Panc1 (cell line): Measurements from ENCODE around the gene MAML1. TPM values are rescaled to one million over a fixed set of nuclear protein-coding genes. Genes with fewer than 3 reads are reported as not detected.

ENCODE experiments used
- ATAC-seq: fragments of 200-7000 bp; cut with Tn5 transposase; 2 replicates; pipeline ENCODE4 v1.9.1; 2020; ENCODE audit warnings: mild to moderate bottlenecking, moderate library complexity
- BruUV-seq: library from RNA; stranded (reverse); fragments of 400-500 nt; replicated peaks from 2 replicates; lab custom pipeline; 2021; lab: Mats Ljungman, UMichigan
- CTCF ChIA-PET: fragments of 300-600 bp; sonication (Branson Sonifier 250); formaldehyde crosslinking; loops from one replicate; lab custom pipeline; 2022; ENCODE audit warnings: antibody characterized with exemption; lab: Charles Lee
- POLR2A ChIA-PET: fragments of 300-600 bp; sonication (Branson Sonifier 250); formaldehyde crosslinking; loops from one replicate; lab custom pipeline; 2022; ENCODE audit warnings: antibody characterized with exemption; lab: Charles Lee
- DNase-seq: peaks from one replicate; pipeline ENCODE4 v3.0.0-alpha.2; 2010; ENCODE audit warnings: low read depth, low spot score
- H3K27ac ChIP-seq: 2 replicates; pipeline ENCODE4 v1.5.1; 2011; ENCODE audit warnings: mild to moderate bottlenecking, low read length, inconsistent platforms
- H3K27me3 ChIP-seq: fragments of 200-500 bp; sonication (Bioruptor generic); 2 replicates; pipeline ENCODE4 v1.6.0; 2014; ENCODE audit warnings: low read length, inconsistent platforms; ENCODE audit not compliant: control insufficient read depth, insufficient read depth
- H3K36me3 ChIP-seq: fragments of 200-500 bp; sonication (Bioruptor generic); 2 replicates; pipeline ENCODE4 v1.5.1; 2014; ENCODE audit warnings: inconsistent platforms, mild to moderate bottlenecking, low read length, moderate library complexity; ENCODE audit not compliant: control insufficient read depth, insufficient read depth
- H3K4me1 ChIP-seq: 2 replicates; pipeline ENCODE4 v1.5.1; 2011; ENCODE audit warnings: inconsistent platforms, mild to moderate bottlenecking, low read length, moderate library complexity; ENCODE audit not compliant: control insufficient read depth, insufficient read depth
- H3K4me3 ChIP-seq, 2 experiments: 2 replicates each; pipeline ENCODE4 v1.5.1; 2011 to 2012; ENCODE audit warnings: low read depth in 2 of 2, low read length in 2 of 2, mild to moderate bottlenecking in 2 of 2, inconsistent platforms in 1 of 2, moderate library complexity in 1 of 2
- H3K9me3 ChIP-seq: fragments of 200-500 bp; sonication (Bioruptor generic); 2 replicates; pipeline ENCODE4 v1.5.1; 2014; ENCODE audit warnings: low read depth, mild to moderate bottlenecking, inconsistent platforms, low read length, moderate library complexity; ENCODE audit not compliant: control insufficient read depth, insufficient read depth
- POLR2AphosphoS5 ChIP-seq: IDR thresholded peaks from 2 replicates; pipeline ENCODE4 v1.6.1; 2012; ENCODE audit warnings: mild to moderate bottlenecking, low read depth, low read length, moderate library complexity
- SIN3A ChIP-seq: IDR thresholded peaks from 2 replicates; pipeline ENCODE4 v1.6.1; 2012; ENCODE audit warnings: low read depth, mild to moderate bottlenecking, low read length, moderate library complexity, borderline replicate concordance; ENCODE audit not compliant: insufficient read depth
- TCF7L2 ChIP-seq: IDR thresholded peaks from 2 replicates; pipeline ENCODE4 v1.6.1; 2011; ENCODE audit warnings: mild to moderate bottlenecking, low read depth, low read length, inconsistent platforms
- in situ Hi-C: cut with HindIII; loops from 2 replicates; pipeline ENCODE4 v1.10.0; 2016; ENCODE audit warnings: low sequenced_read_pairs, low pct_unique_long_range_greater_than_20kb
- intact Hi-C: fragments of 100-400 bp; cut with micrococcal nuclease; formaldehyde crosslinking; loops from one replicate; pipeline ENCODE4 v1.10.0; 2022; ENCODE audit not compliant: unreplicated experiment
- total RNA-seq: library from RNA; stranded (reverse); gene quantifications from one replicate; pipeline ENCODE4 v1.2.1, GENCODE V29; 2021; ENCODE audit not compliant: unreplicated experiment
- TF ChIP-seq, protein P1 (sequence below): fragments of 450-650 bp; IDR thresholded peaks from 2 replicates; pipeline ENCODE4 v1.5.1; 2017; ENCODE audit warnings: mild to moderate bottlenecking
- TF ChIP-seq, protein P2 (sequence below), 2 experiments: IDR thresholded peaks; 2 replicates each; pipeline ENCODE4 v1.6.1; 2011 to 2012; ENCODE audit warnings: low read depth in 2 of 2, control low read depth in 1 of 2, low read length in 1 of 2, mild to moderate bottlenecking in 1 of 2, moderate library complexity in 1 of 2; ENCODE audit not compliant: insufficient read depth in 1 of 2

Gene MAML1
- total RNA-seq, 1 experiment from 2014 or later: 31.3 TPM

DNA sequence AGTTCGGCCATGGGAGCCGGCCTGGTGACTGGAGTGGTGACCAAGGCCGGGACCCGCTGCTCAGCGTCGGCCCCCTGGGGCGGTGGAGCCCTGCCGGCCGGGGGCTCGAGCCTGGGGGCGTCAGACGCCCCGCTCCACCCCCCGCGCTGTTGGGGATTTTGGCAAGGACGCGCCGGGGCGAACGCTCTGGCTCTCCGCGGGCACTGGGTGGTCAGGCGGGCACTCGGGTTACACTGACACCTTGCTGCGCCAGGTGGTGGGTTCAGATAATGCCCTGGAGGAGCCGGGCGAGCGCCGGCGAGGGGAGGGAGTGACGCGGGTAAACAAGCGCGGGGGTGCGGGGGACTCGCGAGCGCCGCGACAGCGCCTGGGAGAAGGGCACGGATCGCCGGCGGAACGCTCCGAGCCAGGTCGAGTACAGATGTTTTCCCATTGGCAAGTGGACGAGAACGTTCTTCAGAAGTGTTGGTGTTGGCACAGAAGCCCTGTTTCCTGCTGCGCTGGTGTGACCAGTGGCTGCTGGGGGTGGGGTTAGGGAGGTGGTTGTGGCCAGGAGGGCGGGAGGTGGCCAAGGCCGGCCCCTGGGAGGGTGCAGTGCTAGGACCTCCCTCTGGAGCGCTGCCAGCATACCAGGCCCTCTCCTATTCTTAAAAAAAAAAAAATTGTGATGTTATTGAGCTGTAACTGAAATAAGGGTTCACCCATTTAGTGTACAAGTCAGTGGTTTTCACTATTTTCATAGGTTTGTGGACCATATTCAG is 88.9 kb downstream of the MAML1 start:
- H3K4me1 ChIP-seq: peaks cover 66% of the 10 kb centered on the region
- peak; percentile 56 for ATAC-seq
- TSS peak; percentile 82 for BruUV-seq

DNA sequence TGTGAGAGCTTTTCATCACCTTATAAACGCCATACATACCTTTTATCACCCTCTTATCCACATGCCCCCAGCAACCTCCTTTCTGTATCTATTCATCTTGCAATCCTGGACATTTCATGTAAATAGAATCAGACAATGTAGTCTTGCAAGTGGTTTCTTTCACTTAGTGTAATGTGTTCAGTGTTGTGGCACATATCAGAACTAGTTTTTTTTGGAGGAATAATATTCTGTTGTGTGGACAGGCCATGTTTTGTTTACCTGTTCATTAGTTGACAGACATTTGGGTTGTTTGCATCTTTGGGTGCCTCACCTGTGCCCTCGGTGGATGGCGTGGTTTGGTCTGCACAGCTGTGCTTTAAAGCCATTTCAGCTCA is 89.4 kb downstream of the MAML1 start:
- DNase-seq (no peak), ATAC-seq (no peak)
- BruUV-seq: TSS peak; percentile 82
- in situ Hi-C loops (no loop called here), intact Hi-C loops (no loop called here)
- ChIA-PET CTCF (no interaction called here), POLR2A (interaction anchor here (0.6 kb wide), 1 partner anchor 10 kb away, joined by 5 read pairs; no protein-coding TSS in a partner anchor)
- Histone ChIP-seq H3K9me3 (no peaks in the 10 kb centered on the region), H3K4me3 (peak overlapping the region; percentile 73 to 95), H3K4me1 (peaks cover 71% of the 10 kb centered on the region), H3K27ac (peak overlapping the region; percentile 85), H3K36me3 (peaks cover 10% of the 10 kb centered on the region), H3K27me3 (no peaks in the 10 kb centered on the region)
- no peak for TF ChIP-seq TCF7L2
- TF ChIP-seq, protein P1, sequence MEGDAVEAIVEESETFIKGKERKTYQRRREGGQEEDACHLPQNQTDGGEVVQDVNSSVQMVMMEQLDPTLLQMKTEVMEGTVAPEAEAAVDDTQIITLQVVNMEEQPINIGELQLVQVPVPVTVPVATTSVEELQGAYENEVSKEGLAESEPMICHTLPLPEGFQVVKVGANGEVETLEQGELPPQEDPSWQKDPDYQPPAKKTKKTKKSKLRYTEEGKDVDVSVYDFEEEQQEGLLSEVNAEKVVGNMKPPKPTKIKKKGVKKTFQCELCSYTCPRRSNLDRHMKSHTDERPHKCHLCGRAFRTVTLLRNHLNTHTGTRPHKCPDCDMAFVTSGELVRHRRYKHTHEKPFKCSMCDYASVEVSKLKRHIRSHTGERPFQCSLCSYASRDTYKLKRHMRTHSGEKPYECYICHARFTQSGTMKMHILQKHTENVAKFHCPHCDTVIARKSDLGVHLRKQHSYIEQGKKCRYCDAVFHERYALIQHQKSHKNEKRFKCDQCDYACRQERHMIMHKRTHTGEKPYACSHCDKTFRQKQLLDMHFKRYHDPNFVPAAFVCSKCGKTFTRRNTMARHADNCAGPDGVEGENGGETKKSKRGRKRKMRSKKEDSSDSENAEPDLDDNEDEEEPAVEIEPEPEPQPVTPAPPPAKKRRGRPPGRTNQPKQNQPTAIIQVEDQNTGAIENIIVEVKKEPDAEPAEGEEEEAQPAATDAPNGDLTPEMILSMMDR: no peak

More for the DNA sequence above, 88.9 kb downstream of the MAML1 start:
- in situ Hi-C loops: no loop called here
- Histone ChIP-seq H3K27me3 (no peaks in the 10 kb centered on the region), H3K36me3 (peaks cover 10% of the 10 kb centered on the region), H3K9me3 (no peaks in the 10 kb centered on the region), H3K4me3 (peak overlapping the region; percentile 73 to 95), H3K27ac (peak overlapping the region; percentile 85)
- POLR2A ChIA-PET: interaction anchor here (0.6 kb wide), 1 partner anchor 9 kb away, joined by 5 read pairs; no protein-coding TSS in a partner anchor
- intact Hi-C loops: no loop called here
- DNase-seq: no peak
- TF ChIP-seq, protein P1: no peak
- TF ChIP-seq, protein P2, sequence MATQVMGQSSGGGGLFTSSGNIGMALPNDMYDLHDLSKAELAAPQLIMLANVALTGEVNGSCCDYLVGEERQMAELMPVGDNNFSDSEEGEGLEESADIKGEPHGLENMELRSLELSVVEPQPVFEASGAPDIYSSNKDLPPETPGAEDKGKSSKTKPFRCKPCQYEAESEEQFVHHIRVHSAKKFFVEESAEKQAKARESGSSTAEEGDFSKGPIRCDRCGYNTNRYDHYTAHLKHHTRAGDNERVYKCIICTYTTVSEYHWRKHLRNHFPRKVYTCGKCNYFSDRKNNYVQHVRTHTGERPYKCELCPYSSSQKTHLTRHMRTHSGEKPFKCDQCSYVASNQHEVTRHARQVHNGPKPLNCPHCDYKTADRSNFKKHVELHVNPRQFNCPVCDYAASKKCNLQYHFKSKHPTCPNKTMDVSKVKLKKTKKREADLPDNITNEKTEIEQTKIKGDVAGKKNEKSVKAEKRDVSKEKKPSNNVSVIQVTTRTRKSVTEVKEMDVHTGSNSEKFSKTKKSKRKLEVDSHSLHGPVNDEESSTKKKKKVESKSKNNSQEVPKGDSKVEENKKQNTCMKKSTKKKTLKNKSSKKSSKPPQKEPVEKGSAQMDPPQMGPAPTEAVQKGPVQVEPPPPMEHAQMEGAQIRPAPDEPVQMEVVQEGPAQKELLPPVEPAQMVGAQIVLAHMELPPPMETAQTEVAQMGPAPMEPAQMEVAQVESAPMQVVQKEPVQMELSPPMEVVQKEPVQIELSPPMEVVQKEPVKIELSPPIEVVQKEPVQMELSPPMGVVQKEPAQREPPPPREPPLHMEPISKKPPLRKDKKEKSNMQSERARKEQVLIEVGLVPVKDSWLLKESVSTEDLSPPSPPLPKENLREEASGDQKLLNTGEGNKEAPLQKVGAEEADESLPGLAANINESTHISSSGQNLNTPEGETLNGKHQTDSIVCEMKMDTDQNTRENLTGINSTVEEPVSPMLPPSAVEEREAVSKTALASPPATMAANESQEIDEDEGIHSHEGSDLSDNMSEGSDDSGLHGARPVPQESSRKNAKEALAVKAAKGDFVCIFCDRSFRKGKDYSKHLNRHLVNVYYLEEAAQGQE (IDR thresholded peaks at IDR 0.05; ENCODE audit: insufficient read depth in 1 of 2, low read depth in 2 of 2, low read length in 1 of 2): no peak
- TF ChIP-seq TCF7L2: no peak
- TF ChIP-seq SIN3A: 0 out of 2 replicates have a peak, but pooled peaks have one; percentile 86
- peak; percentile 95 for TF ChIP-seq POLR2AphosphoS5
- CTCF ChIA-PET: no interaction called here
